Esophagus muscularis mucosa (tissue), 4 donors: Measurements from ENCODE around the gene HIGD1A.

Experiments used
- EP300 ChIP-seq: sonication (generic); formaldehyde crosslinking; IDR thresholded peaks from one replicate; pipeline ENCODE4 v1.6.1; 2017; ENCODE audit warnings: antibody characterized with exemption
- POLR2AphosphoS5 ChIP-seq, 2 donors: sonication (generic); formaldehyde crosslinking; IDR thresholded peaks; one replicate each; pipeline ENCODE4 v1.6.1; 2017; ENCODE audit warnings: antibody characterized with exemption in 2 of 2
- TF ChIP-seq, protein P1 (sequence below), 3 experiments: fragments of 200-600 bp in 2 of 3; fragments of 450-650 bp in 1 of 3; sonication (generic) in 2 of 3; IDR thresholded peaks; one replicate each; pipeline ENCODE4 v1.5.1; 2017 to 2019; ENCODE audit warnings: antibody characterized with exemption in 3 of 3, mild to moderate bottlenecking in 2 of 3, moderate library complexity in 1 of 3

DNA sequence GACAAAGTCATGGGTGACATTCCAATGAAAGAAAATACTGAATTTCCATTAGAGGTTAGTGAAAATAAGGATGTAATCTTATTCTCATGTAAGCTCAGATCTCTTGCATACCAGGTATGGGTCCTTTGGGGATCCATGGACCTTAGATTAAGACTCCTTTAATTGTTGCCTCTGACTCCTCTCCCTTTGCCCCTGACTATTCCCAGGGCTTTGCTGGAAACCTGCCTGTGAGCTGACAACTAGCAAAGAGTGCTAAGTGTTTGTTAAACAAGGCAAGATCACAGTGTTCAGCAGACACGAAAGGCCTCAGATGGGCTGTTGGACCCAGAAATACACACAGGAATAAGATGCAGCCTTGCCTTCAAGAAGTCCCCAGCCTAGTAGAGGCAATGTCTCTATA lies 37.0 kb upstream of the HIGD1A start:
- TF ChIP-seq, protein P1, sequence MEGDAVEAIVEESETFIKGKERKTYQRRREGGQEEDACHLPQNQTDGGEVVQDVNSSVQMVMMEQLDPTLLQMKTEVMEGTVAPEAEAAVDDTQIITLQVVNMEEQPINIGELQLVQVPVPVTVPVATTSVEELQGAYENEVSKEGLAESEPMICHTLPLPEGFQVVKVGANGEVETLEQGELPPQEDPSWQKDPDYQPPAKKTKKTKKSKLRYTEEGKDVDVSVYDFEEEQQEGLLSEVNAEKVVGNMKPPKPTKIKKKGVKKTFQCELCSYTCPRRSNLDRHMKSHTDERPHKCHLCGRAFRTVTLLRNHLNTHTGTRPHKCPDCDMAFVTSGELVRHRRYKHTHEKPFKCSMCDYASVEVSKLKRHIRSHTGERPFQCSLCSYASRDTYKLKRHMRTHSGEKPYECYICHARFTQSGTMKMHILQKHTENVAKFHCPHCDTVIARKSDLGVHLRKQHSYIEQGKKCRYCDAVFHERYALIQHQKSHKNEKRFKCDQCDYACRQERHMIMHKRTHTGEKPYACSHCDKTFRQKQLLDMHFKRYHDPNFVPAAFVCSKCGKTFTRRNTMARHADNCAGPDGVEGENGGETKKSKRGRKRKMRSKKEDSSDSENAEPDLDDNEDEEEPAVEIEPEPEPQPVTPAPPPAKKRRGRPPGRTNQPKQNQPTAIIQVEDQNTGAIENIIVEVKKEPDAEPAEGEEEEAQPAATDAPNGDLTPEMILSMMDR (IDR thresholded peaks at IDR 0.05) = no peak
- no peak for TF ChIP-seq EP300
- TF ChIP-seq POLR2AphosphoS5 (IDR thresholded peaks at IDR 0.05) = peak in 1 of 2 donors; percentile 38
